ENCODE measurements around the gene USP9X.

The USP9X gene

DNA sequence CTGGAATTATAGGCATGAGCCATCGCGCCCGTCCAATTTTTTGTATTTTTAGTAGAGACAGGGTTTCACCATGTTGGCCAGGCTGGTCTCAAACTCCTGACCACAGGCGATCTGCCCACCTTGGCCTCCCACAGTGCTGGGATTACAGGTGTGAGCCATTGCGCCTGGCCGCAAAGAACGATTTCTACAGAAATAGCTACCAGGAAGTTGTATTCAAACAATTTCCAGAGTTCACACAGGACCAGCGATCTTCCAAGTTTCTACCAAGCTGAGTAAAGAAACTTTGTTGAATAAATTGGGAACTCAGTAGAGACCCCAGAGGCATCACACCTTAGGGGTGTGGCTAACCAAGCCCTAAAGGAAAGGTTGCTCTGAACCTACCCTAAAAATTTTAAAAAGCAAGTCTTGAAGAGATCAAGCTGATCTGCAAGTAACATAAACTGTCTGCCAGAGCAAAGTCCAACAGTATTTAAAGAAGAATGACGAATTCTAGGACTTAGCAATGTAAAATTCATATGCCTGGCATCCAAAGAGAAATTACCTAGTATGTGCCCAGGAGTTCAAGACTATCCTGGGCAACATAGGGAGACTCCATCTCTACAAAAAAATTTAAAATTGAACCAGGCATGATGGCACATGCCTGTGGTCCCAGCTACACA, 48.4 kb upstream of the USP9X start (continued):
- TF ChIP-seq ZFP37 (tag by site-specific recombination; IDR thresholded peaks at IDR 0.05), result no peak
- no peak for TF ChIP-seq ZFP41 (tag by site-specific recombination; IDR thresholded peaks at IDR 0.05; ENCODE audit: borderline replicate concordance)
- TF ChIP-seq, protein P1, sequence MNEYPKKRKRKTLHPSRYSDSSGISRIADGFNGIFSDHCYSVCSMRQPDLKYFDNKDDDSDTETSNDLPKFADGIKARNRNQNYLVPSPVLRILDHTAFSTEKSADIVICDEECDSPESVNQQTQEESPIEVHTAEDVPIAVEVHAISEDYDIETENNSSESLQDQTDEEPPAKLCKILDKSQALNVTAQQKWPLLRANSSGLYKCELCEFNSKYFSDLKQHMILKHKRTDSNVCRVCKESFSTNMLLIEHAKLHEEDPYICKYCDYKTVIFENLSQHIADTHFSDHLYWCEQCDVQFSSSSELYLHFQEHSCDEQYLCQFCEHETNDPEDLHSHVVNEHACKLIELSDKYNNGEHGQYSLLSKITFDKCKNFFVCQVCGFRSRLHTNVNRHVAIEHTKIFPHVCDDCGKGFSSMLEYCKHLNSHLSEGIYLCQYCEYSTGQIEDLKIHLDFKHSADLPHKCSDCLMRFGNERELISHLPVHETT (tag by site-specific recombination; IDR thresholded peaks at IDR 0.05), result no peak
- no peak for TF ChIP-seq ZNF785 (tag by site-specific recombination; IDR thresholded peaks at IDR 0.05)
- TF ChIP-seq, protein P2, sequence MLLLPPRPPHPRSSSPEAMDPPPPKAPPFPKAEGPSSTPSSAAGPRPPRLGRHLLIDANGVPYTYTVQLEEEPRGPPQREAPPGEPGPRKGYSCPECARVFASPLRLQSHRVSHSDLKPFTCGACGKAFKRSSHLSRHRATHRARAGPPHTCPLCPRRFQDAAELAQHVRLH (tag by site-specific recombination; IDR thresholded peaks at IDR 0.05), result no peak
- TF ChIP-seq, protein P3, sequence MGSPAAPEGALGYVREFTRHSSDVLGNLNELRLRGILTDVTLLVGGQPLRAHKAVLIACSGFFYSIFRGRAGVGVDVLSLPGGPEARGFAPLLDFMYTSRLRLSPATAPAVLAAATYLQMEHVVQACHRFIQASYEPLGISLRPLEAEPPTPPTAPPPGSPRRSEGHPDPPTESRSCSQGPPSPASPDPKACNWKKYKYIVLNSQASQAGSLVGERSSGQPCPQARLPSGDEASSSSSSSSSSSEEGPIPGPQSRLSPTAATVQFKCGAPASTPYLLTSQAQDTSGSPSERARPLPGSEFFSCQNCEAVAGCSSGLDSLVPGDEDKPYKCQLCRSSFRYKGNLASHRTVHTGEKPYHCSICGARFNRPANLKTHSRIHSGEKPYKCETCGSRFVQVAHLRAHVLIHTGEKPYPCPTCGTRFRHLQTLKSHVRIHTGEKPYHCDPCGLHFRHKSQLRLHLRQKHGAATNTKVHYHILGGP (tag by site-specific recombination; IDR thresholded peaks at IDR 0.05), result no peak
- no peak for TF ChIP-seq SP7 (tag by site-specific recombination; IDR thresholded peaks at IDR 0.05)

DNA sequence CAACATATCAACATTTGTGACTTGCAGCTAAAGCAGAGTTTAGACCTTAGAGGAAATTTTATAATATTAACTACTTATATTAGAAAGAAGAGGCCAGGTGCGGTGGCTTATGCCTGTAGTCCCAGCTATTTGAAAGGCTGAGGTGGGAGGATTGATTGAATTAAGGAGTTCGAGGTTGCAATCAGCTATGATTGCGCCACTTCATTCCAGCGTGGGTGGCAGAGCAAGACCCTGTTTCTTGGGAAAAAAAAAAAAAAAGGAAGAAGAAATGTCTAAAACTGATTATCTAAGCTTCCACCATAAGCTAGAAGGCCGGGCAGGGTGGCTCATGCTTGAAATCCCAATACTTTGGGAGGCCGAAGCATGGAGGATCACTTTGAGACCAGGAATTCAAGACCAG, 42.0 kb upstream of the USP9X start:
- H3K9me3 ChIP-seq (ENCODE audit: control insufficient read depth, insufficient read depth, low read depth, low read length), result no peaks in the 10 kb centered on the region
- ChIA-PET POLR2A (interaction anchor here (0.7 kb wide), 1 partner anchor 54 kb away, joined by 3 read pairs; no protein-coding TSS in a partner anchor), CTCF (no interaction called here)
- TF ChIP-seq ZNF391 (tag by site-specific recombination; IDR thresholded peaks at IDR 0.05; ENCODE audit: borderline replicate concordance, low read depth), result no peak
- no peak for TF ChIP-seq ZNF202 (tag by site-specific recombination; IDR thresholded peaks at IDR 0.05; ENCODE audit: borderline replicate concordance)
- TF ChIP-seq ZNF274 (IDR thresholded peaks at IDR 0.05; ENCODE audit: low read length), result no peak
- no peak for TF ChIP-seq ZNF274 (tag by site-specific recombination; IDR thresholded peaks at IDR 0.05; ENCODE audit: borderline replicate concordance)
- TF ChIP-seq TRIM28 (IDR thresholded peaks at IDR 0.05; ENCODE audit: borderline replicate concordance, low read length), result no peak
- no peaks in the 10 kb centered on the region for H3K36me3 ChIP-seq (ENCODE audit: control insufficient read depth in 2 of 2, insufficient read depth in 1 of 2, low read length in 2 of 2)
- no peak overlapping the region for H3K4me3 ChIP-seq (ENCODE audit: low read depth, low read length)
- H3K27ac ChIP-seq (ENCODE audit: extremely low read depth, low read depth, low read length), result no peak overlapping the region
- no peaks in the 10 kb centered on the region for H3K4me1 ChIP-seq (ENCODE audit: control insufficient read depth, insufficient read depth, low read length)

DNA sequence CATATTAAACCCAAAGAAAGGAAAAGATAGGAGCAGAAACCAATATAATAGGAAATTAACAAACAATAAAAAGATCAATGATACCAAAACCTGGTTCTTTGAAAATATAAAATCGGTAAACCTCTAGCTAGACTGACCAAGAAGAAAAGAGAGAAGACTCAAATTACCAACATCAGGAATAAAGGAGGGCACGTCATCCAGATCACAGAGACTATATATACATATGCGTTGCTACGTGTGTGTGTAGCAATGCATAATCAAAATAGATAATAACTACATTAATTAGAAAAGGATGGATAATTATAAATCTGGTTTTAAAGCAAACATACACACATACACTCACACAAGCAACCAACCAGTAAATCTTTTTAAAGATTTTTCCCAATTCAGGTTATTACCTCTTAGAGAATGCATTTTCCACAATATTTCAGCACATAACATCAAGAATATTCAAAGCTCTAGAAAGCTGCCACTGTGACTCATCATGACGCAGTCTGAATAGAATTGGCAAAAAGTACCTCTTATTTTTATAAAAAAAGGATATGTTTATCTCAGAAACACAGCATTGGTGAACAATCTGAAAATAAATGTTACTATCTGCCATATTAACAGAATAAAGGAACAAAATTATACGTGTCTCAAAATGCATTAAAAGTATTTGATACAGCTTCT, 41.4 kb upstream of the USP9X start:
- no peaks in the 10 kb centered on the region for H3K9me3 ChIP-seq (ENCODE audit: control insufficient read depth, insufficient read depth, low read depth, low read length)
- no peaks in the 10 kb centered on the region for H3K4me1 ChIP-seq (ENCODE audit: control insufficient read depth, insufficient read depth, low read length)
- no peak overlapping the region for H3K27ac ChIP-seq (ENCODE audit: extremely low read depth, low read depth, low read length)
- ChIA-PET CTCF (interaction anchor here (0.6 to 1.0 kb wide), 2 partner anchors 161 to 503 kb away, joined by 3 read pairs; no protein-coding TSS in a partner anchor), POLR2A (interaction anchor here (0.7 kb wide), 1 partner anchor 54 kb away, joined by 3 read pairs; no protein-coding TSS in a partner anchor)
- H3K4me3 ChIP-seq (ENCODE audit: low read depth, low read length), result no peak overlapping the region
- no peaks in the 10 kb centered on the region for H3K36me3 ChIP-seq (ENCODE audit: control insufficient read depth in 2 of 2, insufficient read depth in 1 of 2, low read length in 2 of 2)
- TF ChIP-seq ZNF19 (tag by site-specific recombination; IDR thresholded peaks at IDR 0.05; ENCODE audit: low read depth) (no peak), ZNF585B (tag by site-specific recombination; IDR thresholded peaks at IDR 0.05) (no peak), HOXA7 (CRISPR knock-in tag; IDR thresholded peaks at IDR 0.05; ENCODE audit: borderline replicate concordance) (no peak), GLIS1 (tag by site-specific recombination; IDR thresholded peaks at IDR 0.05) (no peak), ZBTB48 (tag by site-specific recombination; IDR thresholded peaks at IDR 0.05) (no peak), ZNF629 (tag by site-specific recombination; IDR thresholded peaks at IDR 0.05) (no peak), SCRT2 (tag by site-specific recombination; IDR thresholded peaks at IDR 0.05) (no peak)
